PC-3 (cell line): ENCODE measurements around the gene TSC22D3. TPM values are rescaled to one million over a fixed set of nuclear protein-coding genes. Genes with fewer than 3 reads are reported as not detected.

Experiments
- ATAC-seq: fragments of 200-7000 bp; cut with Tn5 transposase; 2 replicates; pipeline ENCODE4 v1.9.1; 2020; ENCODE audit warnings: mild to moderate bottlenecking, moderate library complexity
- BruUV-seq: library from RNA; stranded (reverse); fragments of 400-500 nt; replicated peaks from 2 replicates; lab custom pipeline; 2021; lab: Mats Ljungman, UMichigan
- CTCF ChIA-PET: fragments of 300-600 bp; sonication (Branson Sonifier 250); formaldehyde crosslinking; loops from one replicate; lab custom pipeline; 2022; ENCODE audit warnings: antibody characterized with exemption; lab: Charles Lee
- POLR2A ChIA-PET: fragments of 300-600 bp; sonication (Branson Sonifier 250); formaldehyde crosslinking; loops from one replicate; lab custom pipeline; 2022; ENCODE audit warnings: antibody characterized with exemption; ENCODE audit not compliant: unreplicated experiment; lab: Charles Lee
- DNase-seq: peaks from one replicate; pipeline ENCODE4 v3.0.0-alpha.2; 2015
- H2AFZ ChIP-seq: fragments of 300-600 bp; sonication (generic); 2 replicates; pipeline ENCODE4 v1.6.0; 2016; ENCODE audit warnings: antibody characterized with exemption, low read length
- H3F3A ChIP-seq: fragments of 300-600 bp; sonication (generic); one replicate; pipeline ENCODE4 v1.6.0; 2017; ENCODE audit warnings: antibody characterized with exemption, low read length, control low read depth, mild to moderate bottlenecking; ENCODE audit not compliant: unreplicated experiment
- H3K27ac ChIP-seq: fragments of 300-600 bp; sonication (generic); 2 replicates; pipeline ENCODE4 v1.5.1; 2016; ENCODE audit warnings: mild to moderate bottlenecking, low read length
- H3K27me3 ChIP-seq: fragments of 300-600 bp; sonication (generic); 2 replicates; pipeline ENCODE4 v1.6.1; 2016; ENCODE audit warnings: low read length, mixed read lengths
- H3K36me3 ChIP-seq: fragments of 300-600 bp; sonication (generic); 2 replicates; pipeline ENCODE4 v1.6.1; 2016; ENCODE audit warnings: low read depth, mixed run types, low read length, mixed read lengths
- H3K4me1 ChIP-seq: fragments of 300-600 bp; sonication (generic); 2 replicates; pipeline ENCODE4 v1.5.1; 2016; ENCODE audit warnings: low read length; ENCODE audit not compliant: insufficient read depth
- H3K4me2 ChIP-seq: fragments of 300-600 bp; sonication (generic); 2 replicates; pipeline ENCODE4 v1.6.0; 2016; ENCODE audit warnings: low read length
- H3K4me3 ChIP-seq: fragments of 300-600 bp; sonication (generic); 2 replicates; pipeline ENCODE4 v1.5.1; 2016; ENCODE audit warnings: mild to moderate bottlenecking, low read length, mixed read lengths
- H3K79me2 ChIP-seq: fragments of 300-600 bp; sonication (generic); 2 replicates; pipeline ENCODE4 v1.6.1; 2017; ENCODE audit warnings: low read length, mixed read lengths
- H3K9ac ChIP-seq: fragments of 300-600 bp; sonication (generic); 2 replicates; pipeline ENCODE4 v1.6.0; 2016; ENCODE audit warnings: mild to moderate bottlenecking, low read length
- H3K9me2 ChIP-seq: fragments of 300-600 bp; sonication (generic); replicated peaks from 2 replicates; pipeline ENCODE4 v1.6.1; 2016; ENCODE audit warnings: mixed run types, low read length, mixed read lengths
- H3K9me3 ChIP-seq: fragments of 300-600 bp; sonication (generic); 2 replicates; pipeline ENCODE4 v1.6.1; 2016; ENCODE audit warnings: low read length, mixed read lengths
- H4K20me1 ChIP-seq: fragments of 300-600 bp; sonication (generic); 2 replicates; pipeline ENCODE4 v1.6.1; 2016; ENCODE audit warnings: low read length, mixed read lengths
- EZH2 ChIP-seq: fragments of 300-600 bp; sonication (generic); IDR thresholded peaks from one replicate; pipeline ENCODE4 v1.6.1; 2017; ENCODE audit warnings: antibody characterized with exemption, mild to moderate bottlenecking, low read length; ENCODE audit not compliant: unreplicated experiment
- EZH2phosphoT487 ChIP-seq: fragments of 300-600 bp; sonication (generic); IDR thresholded peaks from 2 replicates; pipeline ENCODE4 v1.6.1; 2018; ENCODE audit warnings: mild to moderate bottlenecking, antibody characterized with exemption, low read length, borderline replicate concordance
- intact Hi-C: fragments of 100-400 bp; cut with micrococcal nuclease; formaldehyde crosslinking; loops from 2 replicates; pipeline ENCODE4 v1.9.0; 2023
- total RNA-seq: library from RNA; depleted of rRNA; stranded (reverse); fragments of >200 nt; gene quantifications from 2 replicates; pipeline ENCODE4 v1.2.3, GENCODE V29; 2014
- TF ChIP-seq, protein P1 (sequence below): fragments of 300-600 bp; sonication (generic); conservative IDR thresholded peaks from 2 replicates; pipeline ENCODE4 v1.5.1; 2017; ENCODE audit warnings: antibody characterized with exemption, low read depth, mild to moderate bottlenecking, low read length

TSC22D3 gene
- total RNA-seq, 1 experiment from 2014 or later: 17.8 TPM

DNA sequence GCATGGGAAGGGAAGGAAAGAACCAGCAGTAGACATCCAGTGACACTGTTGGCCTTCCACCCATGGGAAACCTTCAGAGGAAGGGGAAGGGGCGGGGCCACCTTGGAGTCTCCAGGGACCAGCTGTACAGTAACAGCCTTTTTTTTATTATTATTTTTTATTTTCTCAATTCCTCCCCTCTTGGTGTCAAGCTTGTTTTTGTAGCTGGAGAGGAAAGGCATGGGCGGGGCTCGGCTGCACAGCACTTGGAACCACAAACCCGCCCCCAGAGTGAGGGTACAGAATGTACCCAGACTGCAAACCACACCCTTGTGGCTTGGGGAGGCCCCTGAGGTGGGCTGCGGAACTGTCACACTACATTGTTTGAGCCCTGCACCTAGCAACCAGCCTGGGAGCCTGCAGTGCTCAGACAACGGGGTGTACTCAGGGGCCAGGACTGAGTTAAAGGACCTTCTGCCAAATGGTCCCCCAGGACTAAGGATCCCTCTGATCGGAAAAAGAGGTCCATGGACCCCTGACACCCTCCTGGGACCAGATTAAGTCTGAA lies 101.6 kb downstream of the TSC22D3 start:
- no peaks in the 10 kb centered on the region for H3K27me3 ChIP-seq
- DNase-seq: no peak
- H3K27ac ChIP-seq: peak overlapping the region; percentile 30; the same call in 1 of the 2 replicates
- H3K9me2 ChIP-seq: no peaks in the 10 kb centered on the region
- no TSS peak for BruUV-seq
- no peaks in the 10 kb centered on the region for H3F3A ChIP-seq
- H3K4me1 ChIP-seq: peaks cover 28% of the 10 kb centered on the region
- no peak for ATAC-seq
- no peaks in the 10 kb centered on the region for H3K36me3 ChIP-seq
- H3K9me3 ChIP-seq: no peaks in the 10 kb centered on the region
- POLR2A ChIA-PET: no interaction called here
- no peak overlapping the region for H3K9ac ChIP-seq
- no peak overlapping the region for H3K4me2 ChIP-seq
- H2AFZ ChIP-seq: no peak overlapping the region
- peaks cover 18% of the 10 kb centered on the region for H3K79me2 ChIP-seq
- CTCF ChIA-PET: interaction anchor here (2.1 kb wide), 1 partner anchor 102 kb away, joined by 27 read pairs; the partner anchor contains the start of genes NCBP2L and TSC22D3
- no peak overlapping the region for H3K4me3 ChIP-seq
- intact Hi-C loops: loop anchor here (1.0 to 5.0 kb wide), 3 partner anchors 44 to 218 kb away; partner anchors contain the start of gene NCBP2L
- TF ChIP-seq EZH2phosphoT487: no peak
- TF ChIP-seq, protein P1, sequence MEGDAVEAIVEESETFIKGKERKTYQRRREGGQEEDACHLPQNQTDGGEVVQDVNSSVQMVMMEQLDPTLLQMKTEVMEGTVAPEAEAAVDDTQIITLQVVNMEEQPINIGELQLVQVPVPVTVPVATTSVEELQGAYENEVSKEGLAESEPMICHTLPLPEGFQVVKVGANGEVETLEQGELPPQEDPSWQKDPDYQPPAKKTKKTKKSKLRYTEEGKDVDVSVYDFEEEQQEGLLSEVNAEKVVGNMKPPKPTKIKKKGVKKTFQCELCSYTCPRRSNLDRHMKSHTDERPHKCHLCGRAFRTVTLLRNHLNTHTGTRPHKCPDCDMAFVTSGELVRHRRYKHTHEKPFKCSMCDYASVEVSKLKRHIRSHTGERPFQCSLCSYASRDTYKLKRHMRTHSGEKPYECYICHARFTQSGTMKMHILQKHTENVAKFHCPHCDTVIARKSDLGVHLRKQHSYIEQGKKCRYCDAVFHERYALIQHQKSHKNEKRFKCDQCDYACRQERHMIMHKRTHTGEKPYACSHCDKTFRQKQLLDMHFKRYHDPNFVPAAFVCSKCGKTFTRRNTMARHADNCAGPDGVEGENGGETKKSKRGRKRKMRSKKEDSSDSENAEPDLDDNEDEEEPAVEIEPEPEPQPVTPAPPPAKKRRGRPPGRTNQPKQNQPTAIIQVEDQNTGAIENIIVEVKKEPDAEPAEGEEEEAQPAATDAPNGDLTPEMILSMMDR: no peak
- no peak for TF ChIP-seq EZH2
- H4K20me1 ChIP-seq: no peaks in the 10 kb centered on the region

DNA sequence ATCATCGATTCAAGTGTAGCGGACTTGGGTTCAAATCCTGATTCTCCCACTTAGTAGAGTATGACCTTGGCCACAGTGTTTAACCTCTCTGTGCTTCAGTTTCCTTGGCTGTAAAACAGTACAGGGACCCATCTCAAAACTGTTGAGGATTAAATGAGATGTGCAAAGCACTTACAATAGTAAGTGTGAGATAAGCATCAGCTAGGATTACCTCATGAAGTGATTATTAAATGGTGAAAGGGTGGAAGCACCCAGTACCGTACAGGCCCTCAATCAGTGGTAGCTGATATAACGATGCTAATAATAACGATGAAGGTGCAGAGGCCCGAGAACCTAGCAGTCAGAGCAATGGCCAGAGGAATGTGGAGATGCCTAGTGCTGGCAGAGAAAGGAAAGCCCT lies 102.2 kb downstream of the TSC22D3 start:
- H3F3A ChIP-seq: no peaks in the 10 kb centered on the region
- no peaks in the 10 kb centered on the region for H3K9me3 ChIP-seq
- no peaks in the 10 kb centered on the region for H3K9me2 ChIP-seq
- H3K27me3 ChIP-seq: no peaks in the 10 kb centered on the region
- peaks cover 28% of the 10 kb centered on the region for H3K4me1 ChIP-seq
- peak overlapping the region; percentile 30; the same call in 1 of the 2 replicates for H3K27ac ChIP-seq
- H3K79me2 ChIP-seq: peaks cover 18% of the 10 kb centered on the region
- intact Hi-C loops: loop anchor here (1.0 to 5.0 kb wide), 3 partner anchors 45 to 219 kb away; partner anchors contain the start of gene NCBP2L
- peak overlapping the region; percentile 44 for H3K9ac ChIP-seq
- 0 out of 2 replicates have a peak overlapping the region, but pooled peaks have one; percentile 38 for H2AFZ ChIP-seq
- no peak for ATAC-seq
- ChIA-PET POLR2A (interaction anchor here (0.6 kb wide), 1 partner anchor 246 kb away, joined by 4 read pairs; no protein-coding TSS in a partner anchor), CTCF (interaction anchor here (0.6 to 2.1 kb wide), 7 partner anchors 19 to 352 kb away, joined by 3 to 27 read pairs (median 3); partner anchors contain the start of genes NCBP2L, PRPS1 and TSC22D3)
- no TSS peak for BruUV-seq
- TF ChIP-seq, protein P1: no peak
- TF ChIP-seq EZH2: no peak
- no peak for TF ChIP-seq EZH2phosphoT487
- H4K20me1 ChIP-seq: no peaks in the 10 kb centered on the region
- peak overlapping the region; percentile 67 for H3K4me2 ChIP-seq
- H3K36me3 ChIP-seq: no peaks in the 10 kb centered on the region
- no peak for DNase-seq
- 0 out of 2 replicates have a peak overlapping the region, but pooled peaks have one; percentile 12 for H3K4me3 ChIP-seq
